Heart left ventricle (tissue), 13 donors: ENCODE data around the gene SLC35B4.

ENCODE experiments used
- POLR2A ChIP-seq, 2 donors: fragments of 450-650 bp; IDR thresholded peaks; one replicate each; pipeline ENCODE4 v1.6.1; 2017; ENCODE audit warnings: antibody characterized with exemption in 2 of 2, mild to moderate bottlenecking in 2 of 2, moderate library complexity in 2 of 2
- TF ChIP-seq, protein P1 (sequence below), 12 donors: fragments of 200-600 bp; sonication (generic) in 4 of 12; IDR thresholded peaks; one replicate each; pipeline versions ENCODE4 v1.5.0 to v1.8.0; 2018 to 2022; ENCODE audit warnings: antibody characterized with exemption in 12 of 12, mild to moderate bottlenecking in 5 of 12
- donor health status: ischemic (EF 13 %, LVEDD 7.1; RV severe dilation, severe dysfunction).
- donor health status: DM: no; HTN: yes; CAD: no.
- donor health status: DM: no; HTN: no; CAD: no.
- donor health status: ischemic (EF 25% LVEDD 6.9; RV normal size, moderate dysfunction).
- donor health status: ischemic (EF 25% LVEDD 5.7; RV mildly dilated, moderate dysfunction).
- donor health status: ischemic (EF 35%, LVEDD 5.7; RV mildly dilated, moderate dysfunction).
- donor health status: nonischemic (EF 11% LVEDD 7.7; RV severe dilation, severe dysfunction).
- donor health status: DM: yes; HTN: yes; CAD: no.
- donor health status: PGD.
- donor health status: ischemic (EF 29% LVEDD 5.4; RV normal size, mild dysfunction).
- donor health status: nonischemic (EF 23%, LVEDD 6.1; RV moderate dilation, normal function).

DNA sequence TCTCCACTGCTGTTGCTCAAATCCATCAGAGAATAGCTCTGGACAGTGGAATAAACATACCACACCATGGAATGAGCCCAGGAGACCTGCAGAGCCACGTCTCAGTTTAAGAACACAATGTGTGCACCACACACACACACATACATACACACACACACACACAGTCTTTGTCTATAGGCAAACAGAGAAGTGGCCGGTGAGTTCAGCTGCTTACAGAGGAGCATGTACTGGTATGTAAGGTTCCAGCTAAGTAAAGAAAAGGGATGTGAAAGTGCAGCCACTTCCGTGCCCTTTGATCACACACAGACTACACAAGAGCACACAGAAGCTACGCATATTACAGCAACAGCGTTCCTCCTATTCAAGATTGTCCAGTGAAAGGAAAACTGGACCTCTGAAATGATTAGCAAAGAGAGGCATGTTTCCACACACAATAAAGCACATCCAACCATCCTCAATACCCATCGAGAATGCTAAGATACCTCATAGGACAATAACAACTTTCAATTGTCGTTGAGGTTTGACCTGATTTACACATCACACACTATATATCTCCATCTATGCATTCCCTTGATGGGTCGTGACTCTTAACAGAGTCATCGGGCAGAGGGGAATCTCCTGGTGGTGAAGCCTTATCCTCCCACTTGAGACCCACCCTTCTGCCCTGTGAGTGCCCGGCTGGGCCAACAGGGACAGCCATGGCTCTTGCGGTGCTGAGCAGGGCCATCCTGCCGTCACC, 23.6 kb downstream of the SLC35B4 start:
- TF ChIP-seq POLR2A (IDR thresholded peaks at IDR 0.05), result no peak
- TF ChIP-seq, protein P1, sequence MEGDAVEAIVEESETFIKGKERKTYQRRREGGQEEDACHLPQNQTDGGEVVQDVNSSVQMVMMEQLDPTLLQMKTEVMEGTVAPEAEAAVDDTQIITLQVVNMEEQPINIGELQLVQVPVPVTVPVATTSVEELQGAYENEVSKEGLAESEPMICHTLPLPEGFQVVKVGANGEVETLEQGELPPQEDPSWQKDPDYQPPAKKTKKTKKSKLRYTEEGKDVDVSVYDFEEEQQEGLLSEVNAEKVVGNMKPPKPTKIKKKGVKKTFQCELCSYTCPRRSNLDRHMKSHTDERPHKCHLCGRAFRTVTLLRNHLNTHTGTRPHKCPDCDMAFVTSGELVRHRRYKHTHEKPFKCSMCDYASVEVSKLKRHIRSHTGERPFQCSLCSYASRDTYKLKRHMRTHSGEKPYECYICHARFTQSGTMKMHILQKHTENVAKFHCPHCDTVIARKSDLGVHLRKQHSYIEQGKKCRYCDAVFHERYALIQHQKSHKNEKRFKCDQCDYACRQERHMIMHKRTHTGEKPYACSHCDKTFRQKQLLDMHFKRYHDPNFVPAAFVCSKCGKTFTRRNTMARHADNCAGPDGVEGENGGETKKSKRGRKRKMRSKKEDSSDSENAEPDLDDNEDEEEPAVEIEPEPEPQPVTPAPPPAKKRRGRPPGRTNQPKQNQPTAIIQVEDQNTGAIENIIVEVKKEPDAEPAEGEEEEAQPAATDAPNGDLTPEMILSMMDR (IDR thresholded peaks at IDR 0.05), result no peak
